Neural progenitor cell (in vitro differentiated cells): ENCODE results near the gene CAMSAP1. TPM values are rescaled to one million over a fixed set of nuclear protein-coding genes. Genes with fewer than 3 reads are reported as not detected.
A peak's percentile ranks its signal among the peaks of the same experiment; 100 is the strongest.

Experiments
- DNase-seq: peaks from one replicate; pipeline ENCODE4 v3.0.0-alpha.2; 2016; ENCODE audit warnings: low spot score
- H2AFZ ChIP-seq: fragments of 200-600 bp; sonication (generic); replicated peaks from 2 replicates; pipeline ENCODE4 v1.6.1; 2016; ENCODE audit warnings: antibody characterized with exemption
- H3F3A ChIP-seq: fragments of 200-600 bp; sonication (generic); 2 replicates; pipeline ENCODE4 v1.6.1; 2016; ENCODE audit warnings: antibody characterized with exemption, low read depth
- H3K27ac ChIP-seq: fragments of 200-600 bp; sonication (generic); 2 replicates; pipeline ENCODE4 v1.5.1; 2016; ENCODE audit warnings: mild to moderate bottlenecking
- H3K27me3 ChIP-seq: fragments of 200-600 bp; sonication (generic); 2 replicates; pipeline ENCODE4 v1.6.1; 2016; ENCODE audit warnings: mild to moderate bottlenecking, moderate library complexity
- H3K36me3 ChIP-seq: fragments of 200-600 bp; sonication (generic); 2 replicates; pipeline ENCODE4 v1.5.1; 2016
- H3K4me1 ChIP-seq: fragments of 200-600 bp; sonication (generic); 2 replicates; pipeline ENCODE4 v1.6.1; 2016; ENCODE audit warnings: mixed run types
- H3K4me2 ChIP-seq: fragments of 200-600 bp; sonication (generic); 2 replicates; pipeline ENCODE4 v1.6.1; 2016
- H3K4me3 ChIP-seq: fragments of 200-600 bp; sonication (generic); 2 replicates; pipeline ENCODE4 v1.5.1; 2016
- H3K79me2 ChIP-seq: fragments of 200-600 bp; sonication (generic); 2 replicates; pipeline ENCODE4 v1.6.1; 2016; ENCODE audit warnings: low read depth
- H3K9ac ChIP-seq: fragments of 200-600 bp; sonication (generic); 2 replicates; pipeline ENCODE4 v1.6.1; 2016
- H3K9me3 ChIP-seq: fragments of 200-600 bp; sonication (generic); 2 replicates; pipeline ENCODE4 v1.5.1; 2016; ENCODE audit warnings: low read depth
- H4K20me1 ChIP-seq: fragments of 200-600 bp; sonication (generic); 2 replicates; pipeline ENCODE4 v1.6.1; 2016; ENCODE audit warnings: low read depth
- H3K27ac Mint-ChIP-seq: 3 replicates; pipeline ENCODE4 v1.8.0; 2021; ENCODE audit warnings: mixed read lengths
- H3K27me3 Mint-ChIP-seq: 2 replicates; pipeline ENCODE4 v1.8.0; 2022; ENCODE audit warnings: low read depth, mild to moderate bottlenecking, inconsistent platforms, moderate library complexity, mixed read lengths; ENCODE audit not compliant: insufficient read depth
- H3K36me3 Mint-ChIP-seq: 3 replicates; pipeline ENCODE4 v1.8.0; 2021; ENCODE audit warnings: mixed read lengths
- H3K4me1 Mint-ChIP-seq: 3 replicates; pipeline ENCODE4 v1.8.0; 2021; ENCODE audit warnings: mixed read lengths
- H3K4me3 Mint-ChIP-seq: 3 replicates; pipeline ENCODE4 v1.8.0; 2021; ENCODE audit warnings: mild to moderate bottlenecking, moderate library complexity, mixed read lengths
- H3K9me3 Mint-ChIP-seq: 3 replicates; pipeline ENCODE4 v1.8.0; 2020; ENCODE audit warnings: mixed read lengths
- CTCF ChIP-seq: fragments of 200-600 bp; sonication (generic); IDR thresholded peaks from 2 replicates; pipeline ENCODE4 v1.5.1; 2017; ENCODE audit warnings: antibody characterized with exemption, mild to moderate bottlenecking
- EZH2 ChIP-seq: fragments of 200-600 bp; sonication (generic); IDR thresholded peaks from 2 replicates; pipeline ENCODE4 v1.6.1; 2017; ENCODE audit warnings: antibody characterized with exemption, mild to moderate bottlenecking, moderate library complexity
- EZH2phosphoT487 ChIP-seq: fragments of 200-600 bp; sonication (generic); IDR thresholded peaks from 2 replicates; pipeline ENCODE4 v1.6.1; 2017; ENCODE audit warnings: antibody characterized with exemption
- total RNA-seq: library from RNA; depleted of rRNA; stranded (reverse); fragments of >200 nt; gene quantifications from 2 replicates; pipeline ENCODE4 v1.2.3, GENCODE V29; 2015; ENCODE audit warnings: low replicate concordance

The CAMSAP1 gene
- total RNA-seq, 1 donor from 2014 or later: 39.3 TPM

- no peak overlapping the region for H3K27ac Mint-ChIP-seq
- DNase-seq: no peak
These were observed 112.9 kb downstream of the CAMSAP1 start for GRCh38 chr9:135794361-135794885.

GRCh38 chr9:135794057-135794335 lies 113.3 kb downstream of the CAMSAP1 start:
- peaks cover 6% of the 10 kb centered on the region for H3K27me3 Mint-ChIP-seq
- no peak overlapping the region for H3K4me2 ChIP-seq
- no peak overlapping the region for H3K9ac ChIP-seq
- no peaks in the 10 kb centered on the region for H3K27me3 ChIP-seq
- H3F3A ChIP-seq: no peaks in the 10 kb centered on the region
- no peak overlapping the region for H3K4me3 Mint-ChIP-seq
- no peak overlapping the region for H3K4me3 ChIP-seq
- no peaks in the 10 kb centered on the region for H3K9me3 ChIP-seq
- peaks cover 2% of the 10 kb centered on the region for H3K4me1 Mint-ChIP-seq
- no peaks in the 10 kb centered on the region for H3K79me2 ChIP-seq
- H3K9me3 Mint-ChIP-seq: no peaks in the 10 kb centered on the region
- H2AFZ ChIP-seq: no peak overlapping the region
- DNase-seq: peak; percentile 20
- H3K27ac Mint-ChIP-seq: no peak overlapping the region
- H3K27ac ChIP-seq: no peak overlapping the region
- H4K20me1 ChIP-seq: no peaks in the 10 kb centered on the region
- no peaks in the 10 kb centered on the region for H3K4me1 ChIP-seq
- no peaks in the 10 kb centered on the region for H3K36me3 Mint-ChIP-seq
- no peak for TF ChIP-seq EZH2
- TF ChIP-seq CTCF: no peak
- TF ChIP-seq EZH2phosphoT487: no peak
- no peaks in the 10 kb centered on the region for H3K36me3 ChIP-seq

More at GRCh38 chr9:135794361-135794885, 112.9 kb downstream of the CAMSAP1 start:
- H3K9me3 ChIP-seq: no peaks in the 10 kb centered on the region
- no peak overlapping the region for H3K9ac ChIP-seq
- H3K36me3 ChIP-seq: no peaks in the 10 kb centered on the region
- H3K4me2 ChIP-seq: no peak overlapping the region
- H3F3A ChIP-seq: no peaks in the 10 kb centered on the region
- Mint-ChIP-seq H3K36me3 (no peaks in the 10 kb centered on the region), H3K4me1 (peaks cover 2% of the 10 kb centered on the region), H3K9me3 (no peaks in the 10 kb centered on the region), H3K27me3 (peaks cover 6% of the 10 kb centered on the region), H3K4me3 (no peak overlapping the region)
- H3K4me3 ChIP-seq: no peak overlapping the region
- H3K4me1 ChIP-seq: no peaks in the 10 kb centered on the region
- H3K79me2 ChIP-seq: no peaks in the 10 kb centered on the region
- no peak overlapping the region for H3K27ac ChIP-seq
- no peaks in the 10 kb centered on the region for H4K20me1 ChIP-seq
- TF ChIP-seq EZH2 (no peak), CTCF (no peak), EZH2phosphoT487 (no peak)
- H3K27me3 ChIP-seq: no peaks in the 10 kb centered on the region
- no peak overlapping the region for H2AFZ ChIP-seq

GRCh38 chr9:135793221-135794056 lies 113.9 kb downstream of the CAMSAP1 start:
- Histone ChIP-seq H3K79me2 (no peaks in the 10 kb centered on the region), H3K4me1 (no peaks in the 10 kb centered on the region), H3K4me3 (no peak overlapping the region), H2AFZ (no peak overlapping the region), H4K20me1 (no peaks in the 10 kb centered on the region), H3K27ac (no peak overlapping the region), H3K27me3 (no peaks in the 10 kb centered on the region), H3K9ac (no peak overlapping the region), H3K36me3 (no peaks in the 10 kb centered on the region), H3K4me2 (no peak overlapping the region), H3K9me3 (no peaks in the 10 kb centered on the region), H3F3A (no peaks in the 10 kb centered on the region)
- TF ChIP-seq EZH2phosphoT487 (no peak), EZH2 (no peak), CTCF (no peak)
- DNase-seq: no peak
- no peak overlapping the region for H3K27ac Mint-ChIP-seq
- H3K9me3 Mint-ChIP-seq: no peaks in the 10 kb centered on the region
- H3K4me1 Mint-ChIP-seq: peaks cover 2% of the 10 kb centered on the region
- no peak overlapping the region for H3K4me3 Mint-ChIP-seq
- peaks cover 6% of the 10 kb centered on the region for H3K27me3 Mint-ChIP-seq
- H3K36me3 Mint-ChIP-seq: no peaks in the 10 kb centered on the region
